Esophagus (tissue), 2 donors: Measurements from ENCODE around the gene SLC25A47. TPM values are rescaled to one million over a fixed set of nuclear protein-coding genes. Genes with fewer than 3 reads are reported as not detected.

ENCODE experiments used
- H3K27ac ChIP-seq, 2 donors: one replicate each; pipeline ENCODE4 v1.5.1; 2013; ENCODE audit warnings: low read depth in 2 of 2, mild to moderate bottlenecking in 2 of 2, inconsistent platforms in 1 of 2, low read length in 1 of 2, moderate library complexity in 1 of 2
- H3K27me3 ChIP-seq, 2 donors: one replicate each; pipeline ENCODE4 v1.6.1; 2013; ENCODE audit warnings: low read length in 2 of 2, control low read depth in 1 of 2, mild to moderate bottlenecking in 1 of 2; ENCODE audit not compliant: insufficient read depth in 2 of 2, control insufficient read depth in 1 of 2
- H3K36me3 ChIP-seq, 2 donors: one replicate each; pipeline ENCODE4 v1.6.1; 2013; ENCODE audit warnings: low read length in 1 of 2; ENCODE audit not compliant: control insufficient read depth in 2 of 2, insufficient read depth in 2 of 2
- H3K4me1 ChIP-seq, 2 donors: one replicate each; pipeline ENCODE4 v1.6.1; 2013; ENCODE audit warnings: low read length in 1 of 2; ENCODE audit not compliant: control insufficient read depth in 2 of 2, insufficient read depth in 2 of 2
- H3K4me3 ChIP-seq, 2 donors: one replicate each; pipeline ENCODE4 v1.5.1; 2013; ENCODE audit warnings: low read length in 2 of 2, mild to moderate bottlenecking in 2 of 2, low read depth in 1 of 2, moderate library complexity in 1 of 2
- H3K9me3 ChIP-seq, 2 donors: one replicate each; pipeline ENCODE4 v1.6.1; 2013; ENCODE audit warnings: mild to moderate bottlenecking in 2 of 2, low read depth in 1 of 2, low read length in 1 of 2, moderate library complexity in 1 of 2; ENCODE audit not compliant: control insufficient read depth in 2 of 2, insufficient read depth in 1 of 2
- WGBS, 2 donors: extraction: QIAGEN DNeasy Blood & Tissue Kit; methylation state at CpG; one replicate each; pipeline ENCODE4 v1.1.7; 2013; 5-methylcytosine and 5-hydroxymethylcytosine counted together
- polyA plus RNA-seq, 2 donors: library from polyadenylated mRNA; stranded (reverse); fragments of 200-250 nt; gene quantifications; one replicate each; pipeline ENCODE4 v1.2.3, GENCODE V29; 2013
- donor health status: healthy with polysubstance abuse.
- donor health status: Bipolar disorder and iron deficiency.

Gene SLC25A47
- polyA plus RNA-seq, 2 donors, result 0.01 to 0.04 TPM

GRCh38 chr14:100323942-100324307 is 786 bp downstream of the SLC25A47 start:
- Histone ChIP-seq H3K4me1 (peaks cover 4 to 25% of the 10 kb centered on the region in 2 donors), H3K9me3 (no peaks in the 10 kb centered on the region), H3K27ac (no peak overlapping the region), H3K4me3 (no peak overlapping the region), H3K27me3 (no peaks in the 10 kb centered on the region), H3K36me3 (no peaks in the 10 kb centered on the region)
- WGBS, 2 donors, result 82 to 83% methylated on average over 8 of the region's 8 CpGs

GRCh38 chr14:100325231-100325632 is 2.1 kb downstream of the SLC25A47 start:
- Histone ChIP-seq H3K27me3 (no peaks in the 10 kb centered on the region), H3K36me3 (no peaks in the 10 kb centered on the region)
- WGBS, 2 donors, result 41 to 46% methylated on average over 17 of the region's 17 CpGs

DNA sequence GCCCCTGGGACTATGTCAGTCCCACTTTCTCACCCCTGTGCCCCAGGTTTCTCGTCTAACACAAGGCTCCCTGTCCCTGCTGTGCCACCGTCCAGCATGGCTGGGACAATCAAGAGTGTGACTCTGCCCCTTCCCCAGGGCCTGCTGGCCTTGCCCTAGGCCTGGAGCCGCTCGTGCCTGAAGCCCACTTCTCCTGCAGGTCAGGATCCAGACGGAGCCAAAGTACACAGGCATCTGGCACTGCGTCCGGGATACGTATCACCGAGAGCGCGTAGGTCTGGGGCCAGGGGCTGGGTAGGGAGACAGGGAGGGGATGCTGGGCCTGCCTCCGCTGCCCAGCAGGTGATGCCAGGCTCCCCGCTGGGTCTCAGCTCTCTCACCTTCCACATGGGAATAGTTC is 2.8 kb downstream of the SLC25A47 start:
- H3K4me3 ChIP-seq, result no peak overlapping the region
- H3K9me3 ChIP-seq, result no peaks in the 10 kb centered on the region
- peaks cover 4 to 19% of the 10 kb centered on the region in 2 donors for H3K4me1 ChIP-seq
- no peaks in the 10 kb centered on the region for H3K27me3 ChIP-seq
- H3K36me3 ChIP-seq, result no peaks in the 10 kb centered on the region
- no peak overlapping the region for H3K27ac ChIP-seq
- WGBS, 2 donors, result 64 to 67% methylated on average over 13 of the region's 13 CpGs

More at GRCh38 chr14:100325231-100325632, 2.1 kb downstream of the SLC25A47 start:
- no peak overlapping the region for H3K4me3 ChIP-seq
- H3K27ac ChIP-seq, result no peak overlapping the region
- no peaks in the 10 kb centered on the region for H3K9me3 ChIP-seq
- H3K4me1 ChIP-seq, result peaks cover 4 to 20% of the 10 kb centered on the region in 2 donors

GRCh38 chr14:100327128-100327527 is 4.0 kb downstream of the SLC25A47 start:
- Histone ChIP-seq H3K27ac (no peak overlapping the region), H3K9me3 (no peaks in the 10 kb centered on the region), H3K4me3 (no peak overlapping the region), H3K4me1 (peaks cover 5 to 16% of the 10 kb centered on the region in 2 donors), H3K36me3 (no peaks in the 10 kb centered on the region), H3K27me3 (no peaks in the 10 kb centered on the region)
- WGBS, 2 donors, result 95% methylated on average over 24 of the region's 24 CpGs

GRCh38 chr14:100328495-100329163 is 5.5 kb downstream of the SLC25A47 start:
- H3K4me3 ChIP-seq, result no peak overlapping the region

GRCh38 chr14:100329233-100330006 is 6.3 kb downstream of the SLC25A47 start:
- H3K27me3 ChIP-seq, result no peaks in the 10 kb centered on the region
- H3K27ac ChIP-seq, result no peak overlapping the region
- 87 to 88% methylated on average over 36 of the region's 36 CpGs for WGBS, 2 donors
- H3K4me3 ChIP-seq, result no peak overlapping the region
- peaks cover 0 to 6% of the 10 kb centered on the region in 2 donors for H3K36me3 ChIP-seq
- peaks cover 7 to 16% of the 10 kb centered on the region in 2 donors for H3K4me1 ChIP-seq
- no peaks in the 10 kb centered on the region for H3K9me3 ChIP-seq

More at GRCh38 chr14:100328495-100329163, 5.5 kb downstream of the SLC25A47 start:
- Histone ChIP-seq H3K4me1 (peaks cover 8 to 16% of the 10 kb centered on the region in 2 donors), H3K9me3 (no peaks in the 10 kb centered on the region), H3K36me3 (peaks cover 0 to 5% of the 10 kb centered on the region in 2 donors), H3K27me3 (no peaks in the 10 kb centered on the region), H3K27ac (no peak overlapping the region)
- 72 to 86% methylated on average over 28 to 32 of the region's 32 CpGs for WGBS, 2 donors

GRCh38 chr14:100330007-100330344 is 6.8 kb downstream of the SLC25A47 start:
- Histone ChIP-seq H3K27ac (no peak overlapping the region), H3K36me3 (peaks cover 0 to 8% of the 10 kb centered on the region in 2 donors), H3K4me3 (no peak overlapping the region), H3K4me1 (peaks cover 5 to 12% of the 10 kb centered on the region in 2 donors), H3K27me3 (no peaks in the 10 kb centered on the region), H3K9me3 (no peaks in the 10 kb centered on the region)
- 83 to 93% methylated on average over 11 of the region's 11 CpGs for WGBS, 2 donors

- Histone ChIP-seq H3K9me3 (no peaks in the 10 kb centered on the region), H3K27ac (no peak overlapping the region), H3K27me3 (no peaks in the 10 kb centered on the region), H3K36me3 (peaks cover 0 to 10% of the 10 kb centered on the region in 2 donors), H3K4me3 (no peak overlapping the region), H3K4me1 (peaks cover 5 to 8% of the 10 kb centered on the region in 2 donors)
- 80 to 82% methylated on average over 13 of the region's 13 CpGs for WGBS, 2 donors
Measured at GRCh38 chr14:100330388-100330931, 7.3 kb downstream of the SLC25A47 start.

- H3K9me3 ChIP-seq, result no peaks in the 10 kb centered on the region
- 78 to 88% methylated on average over 11 of the region's 11 CpGs for WGBS, 2 donors
- no peak overlapping the region for H3K27ac ChIP-seq
- peaks cover 0 to 5% of the 10 kb centered on the region in 2 donors for H3K4me1 ChIP-seq
- H3K4me3 ChIP-seq, result no peak overlapping the region
- no peaks in the 10 kb centered on the region for H3K27me3 ChIP-seq
- peaks cover 0 to 15% of the 10 kb centered on the region in 2 donors for H3K36me3 ChIP-seq
Measured at GRCh38 chr14:100332071-100332639, 9.0 kb downstream of the SLC25A47 start.
